22Rv1 (cell line): ENCODE data around the gene IRF1.

Experiments
- H3K27ac ChIP-seq: fragments of 450-650 bp; 2 replicates; pipeline ENCODE4 v1.5.1; 2017
- CTCF ChIP-seq: fragments of 450-650 bp; IDR thresholded peaks from 2 replicates; pipeline ENCODE4 v1.5.1; 2017; ENCODE audit warnings: mild to moderate bottlenecking
- ZFX ChIP-seq: fragments of 450-650 bp; IDR thresholded peaks from 2 replicates; pipeline ENCODE4 v1.6.1; 2017; ENCODE audit warnings: antibody characterized with exemption, borderline replicate concordance

IRF1 gene

GRCh38 chr5:132478366-132478871 is 12.2 kb downstream of the IRF1 start:
- no peak overlapping the region for H3K27ac ChIP-seq
- TF ChIP-seq CTCF, result no peak
- TF ChIP-seq ZFX, result no peak

GRCh38 chr5:132477784-132478365 is 12.7 kb downstream of the IRF1 start:
- no peak for TF ChIP-seq CTCF
- TF ChIP-seq ZFX, result no peak
- H3K27ac ChIP-seq, result no peak overlapping the region

GRCh38 chr5:132476876-132477781 is 13.4 kb downstream of the IRF1 start:
- H3K27ac ChIP-seq, result no peak overlapping the region
- TF ChIP-seq ZFX (no peak), CTCF (no peak)

- no peak for TF ChIP-seq ZFX
- no peak for TF ChIP-seq CTCF
- no peak overlapping the region for H3K27ac ChIP-seq
Observed at GRCh38 chr5:132475987-132476875, 14.3 kb downstream of the IRF1 start.

- TF ChIP-seq ZFX (no peak), CTCF (no peak)
- no peak overlapping the region for H3K27ac ChIP-seq
Observed at GRCh38 chr5:132475497-132475882, 15.1 kb downstream of the IRF1 start.

- TF ChIP-seq CTCF (no peak), ZFX (no peak)
- H3K27ac ChIP-seq, result no peak overlapping the region
Observed at GRCh38 chr5:132474881-132475496, 15.6 kb downstream of the IRF1 start.
